IMR-90 (cell line): Measurements from ENCODE around the gene WDR62. TPM values are rescaled to one million over a fixed set of nuclear protein-coding genes. Genes with fewer than 3 reads are reported as not detected.

Experiments used
- ATAC-seq: fragments of 200-7000 bp; cut with Tn5 transposase; 2 replicates; pipeline ENCODE4 v1.9.1; 2020; ENCODE audit warnings: low read depth, mild to moderate bottlenecking, moderate library complexity
- BruUV-seq: library from RNA; stranded (reverse); fragments of 400-500 nt; replicated peaks from 2 replicates; lab custom pipeline; 2021; lab: Mats Ljungman, UMichigan
- CTCF ChIA-PET: fragments of 300-600 bp; formaldehyde crosslinking; extraction: SDS; loops from one replicate; lab custom pipeline; 2021; ENCODE audit warnings: antibody characterized with exemption; lab: Yijun Ruan, JAX
- POLR2A ChIA-PET: fragments of 300-600 bp; sonication (Branson Sonifier 250); formaldehyde crosslinking; loops from one replicate; lab custom pipeline; 2022; ENCODE audit warnings: antibody characterized with exemption; ENCODE audit not compliant: unreplicated experiment; lab: Charles Lee
- DNase-seq: peaks from one replicate; pipeline ENCODE4 v3.0.0; 2013
- H2AFZ ChIP-seq: replicated peaks from 2 replicates; pipeline ENCODE3; 2013; ENCODE audit warnings: low read length, mild to moderate bottlenecking; ENCODE audit not compliant: poor library complexity
- H2AK5ac ChIP-seq: 2 replicates; pipeline ENCODE4 v1.6.1; 2013; ENCODE audit warnings: low read depth, low read length, inconsistent platforms
- H2AK9ac ChIP-seq: replicated peaks from 2 replicates; pipeline ENCODE3; 2013; ENCODE audit warnings: mild to moderate bottlenecking, low read depth, low read length, moderate library complexity; ENCODE audit not compliant: poor library complexity
- H2BK120ac ChIP-seq: 2 replicates; pipeline ENCODE4 v1.6.1; 2013; ENCODE audit warnings: low read depth, low read length, inconsistent platforms
- H2BK15ac ChIP-seq: 3 replicates; pipeline ENCODE4 v1.6.1; 2013; ENCODE audit warnings: low read depth, low read length, inconsistent platforms
- H2BK20ac ChIP-seq: 2 replicates; pipeline ENCODE4 v1.6.1; 2013; ENCODE audit warnings: low read depth, mild to moderate bottlenecking, inconsistent platforms, low read length, moderate library complexity
- H2BK5ac ChIP-seq: 2 replicates; pipeline ENCODE4 v1.6.1; 2013; ENCODE audit warnings: mild to moderate bottlenecking, low read depth, low read length, inconsistent platforms; ENCODE audit not compliant: poor library complexity, severe bottlenecking
- H3K14ac ChIP-seq: replicated peaks from 2 replicates; pipeline ENCODE4 v1.6.1; 2013; ENCODE audit warnings: low read depth, low read length, inconsistent platforms
- H3K18ac ChIP-seq: 2 replicates; pipeline ENCODE4 v1.6.1; 2013; ENCODE audit warnings: low read depth, low read length, control low read depth
- H3K23ac ChIP-seq: 2 replicates; pipeline ENCODE4 v1.6.1; 2013; ENCODE audit warnings: low read depth, low read length, inconsistent platforms
- H3K27ac ChIP-seq: 2 replicates; pipeline ENCODE4 v1.5.1; 2013; ENCODE audit warnings: mild to moderate bottlenecking, control low read depth, low read length; ENCODE audit not compliant: insufficient read depth
- H3K27me3 ChIP-seq: 2 replicates; pipeline ENCODE4 v1.6.1; 2013; ENCODE audit warnings: low read length; ENCODE audit not compliant: control insufficient read depth, insufficient read depth
- H3K36me3 ChIP-seq: 2 replicates; pipeline ENCODE4 v1.6.1; 2013; ENCODE audit warnings: low read length, mixed read lengths; ENCODE audit not compliant: control insufficient read depth, insufficient read depth
- H3K4ac ChIP-seq: 2 replicates; pipeline ENCODE4 v1.6.1; 2013; ENCODE audit warnings: low read depth, low read length, inconsistent platforms
- H3K4me1 ChIP-seq: 2 replicates; pipeline ENCODE4 v1.6.1; 2013; ENCODE audit warnings: low read length, mixed read lengths; ENCODE audit not compliant: control insufficient read depth, insufficient read depth
- H3K4me2 ChIP-seq: 2 replicates; pipeline ENCODE4 v1.6.1; 2013; ENCODE audit warnings: low read depth, mild to moderate bottlenecking, control low read depth, low read length, moderate library complexity
- H3K4me3 ChIP-seq: 2 replicates; pipeline ENCODE4 v1.5.1; 2013; ENCODE audit warnings: low read depth, mild to moderate bottlenecking, control low read depth, low read length, moderate library complexity; ENCODE audit not compliant: insufficient read depth
- H3K56ac ChIP-seq: 2 replicates; pipeline ENCODE4 v1.6.1; 2013; ENCODE audit warnings: low read length, inconsistent platforms; ENCODE audit not compliant: insufficient read depth; ENCODE audit errors: extremely low read depth
- H3K79me1 ChIP-seq, 2 experiments: 2 replicates each; pipeline ENCODE4 v1.6.1; 2013; ENCODE audit warnings: low read length in 2 of 2, inconsistent platforms in 1 of 2, low read depth in 1 of 2
- H3K9ac ChIP-seq: 2 replicates; pipeline ENCODE4 v1.6.1; 2013; ENCODE audit warnings: low read depth, low read length, control low read depth
- H3K9me1 ChIP-seq: 2 replicates; pipeline ENCODE4 v1.6.1; 2013; ENCODE audit warnings: low read length, inconsistent platforms; ENCODE audit not compliant: insufficient read depth
- H3K9me3 ChIP-seq: 2 replicates; pipeline ENCODE4 v1.6.1; 2013; ENCODE audit warnings: low read length; ENCODE audit not compliant: control insufficient read depth, insufficient read depth
- H4K20me1 ChIP-seq: 2 replicates; pipeline ENCODE4 v1.6.1; 2013; ENCODE audit warnings: low read length, inconsistent platforms; ENCODE audit not compliant: insufficient read depth
- H4K5ac ChIP-seq: 2 replicates; pipeline ENCODE4 v1.6.1; 2013; ENCODE audit warnings: mild to moderate bottlenecking, low read depth, low read length, control low read depth
- H4K8ac ChIP-seq, 2 experiments: 2 replicates each; pipeline ENCODE4 v1.6.1; 2013; ENCODE audit warnings: low read depth in 2 of 2, low read length in 2 of 2, control low read depth in 1 of 2, inconsistent platforms in 1 of 2
- H4K91ac ChIP-seq: 2 replicates; pipeline ENCODE4 v1.6.1; 2013; ENCODE audit warnings: low read depth, low read length, inconsistent platforms; ENCODE audit not compliant: insufficient read depth
- BHLHE40 ChIP-seq: fragments of 150-350 bp; IDR thresholded peaks from 2 replicates; pipeline ENCODE4 v1.6.1; 2016; ENCODE audit warnings: mild to moderate bottlenecking, low read depth, low read length
- CEBPB ChIP-seq: IDR thresholded peaks from 2 replicates; pipeline ENCODE4 v1.6.1; 2012; ENCODE audit warnings: low read depth, low read length, improper control_type of control experiment
- WGBS, 2 experiments: methylation state at CpG; one replicate each; pipeline versions ENCODE4 v1.1.5 to v1.1.7; 2013; ENCODE audit warnings: missing lambda C conversion rate in 2 of 2; ENCODE audit not compliant: insufficient read length in 1 of 2; ENCODE audit errors: extremely low coverage in 2 of 2; 5-methylcytosine and 5-hydroxymethylcytosine counted together
- dilution Hi-C: fragments of 300-500 bp; cut with HindIII; formaldehyde crosslinking; loops from one replicate; pipeline ENCODE4 v1.14.3; 2018; ENCODE audit warnings: low sequenced_read_pairs; ENCODE audit not compliant: unreplicated experiment
- in situ Hi-C: fragments of 300-500 bp; cut with MboI; formaldehyde crosslinking; loops from 3 replicates; pipeline ENCODE4 v1.14.3; 2019; ENCODE audit warnings: low sequenced_read_pairs, inconsistent platforms, mixed read lengths
- intact Hi-C: fragments of 100-400 bp; cut with micrococcal nuclease; formaldehyde crosslinking; loops from 2 replicates; pipeline ENCODE4 v1.10.0; 2022
- polyA plus RNA-seq, 3 experiments: library from polyadenylated mRNA; depleted of rRNA; stranded (reverse); fragments of >200 nt; gene quantifications; 2 replicates each; pipeline ENCODE4 v1.2.3, GENCODE V29; 2012; ENCODE audit warnings: low replicate concordance in 1 of 3
- total RNA-seq: library from RNA; depleted of rRNA; stranded (reverse); fragments of >200 nt; gene quantifications from 2 replicates; pipeline ENCODE4 v1.2.3, GENCODE V29; 2012

WDR62 gene
- total and polyA plus RNA-seq, 2 of the 4 experiments (the other 2 are of a cell fraction) = 4.5 to 7.0 TPM

- ATAC-seq = no peak
- ChIA-PET CTCF (no interaction called here), POLR2A (no interaction called here)
- no peak for DNase-seq
- Histone ChIP-seq H3K4me2 (no peak overlapping the region), H2BK5ac (no peak overlapping the region), H3K4ac (no peak overlapping the region), H3K23ac (no peak overlapping the region), H3K9me3 (no peaks in the 10 kb centered on the region), H2AK5ac (no peak overlapping the region), H3K4me3 (no peak overlapping the region), H2BK15ac (no peak overlapping the region), H3K18ac (no peak overlapping the region), H3K36me3 (peaks cover 21% of the 10 kb centered on the region), H3K9ac (no peak overlapping the region), H2BK20ac (no peak overlapping the region), H4K91ac (no peak overlapping the region), H2BK120ac (no peak overlapping the region), H3K56ac (no peak overlapping the region), H4K8ac (no peak overlapping the region), H2AFZ (no peak overlapping the region), H4K20me1 (no peaks in the 10 kb centered on the region), H3K27me3 (no peaks in the 10 kb centered on the region), H3K27ac (no peak overlapping the region), H3K79me1 (peaks cover 0 to 6% of the 10 kb centered on the region in 2 experiments; a peak in 2 of 4 replicates), H3K14ac (no peak overlapping the region), H3K4me1 (no peaks in the 10 kb centered on the region), H3K9me1 (peaks cover 6% of the 10 kb centered on the region; the same call in 1 of the 2 replicates), H2AK9ac (no peak overlapping the region), H4K5ac (no peak overlapping the region)
- 92% methylated on average over 5 of the region's 12 CpGs; no CpG with 5 or more reads in 1 of the 2 experiments for WGBS, 2 experiments
- intact Hi-C loops = no loop called here
- in situ Hi-C loops = no loop called here
- no TSS peak for BruUV-seq
- dilution Hi-C loops = no loop called here
- no peak for TF ChIP-seq BHLHE40
- TF ChIP-seq CEBPB = no peak
Observed at GRCh38 chr19:36084231-36085009, 29.7 kb downstream of the WDR62 start.
